Measurements from ENCODE around the gene ANKAR. TPM values are rescaled to one million over a fixed set of nuclear protein-coding genes. Genes with fewer than 3 reads are reported as not detected.
"Not testable (repeated sequence)": the region's sequence is repeated elsewhere in the genome, so short reads cannot be mapped to it uniquely, and the experiment has no call there.

ANKAR gene
- total and polyA plus RNA-seq, 2 of the 4 experiments (the other 2 are of a cell fraction), result 0.96 to 2.2 TPM

GRCh38 chr2:189709501-189710221 is 35.2 kb downstream of the ANKAR start:
- no peak overlapping the region for H4K91ac ChIP-seq (ENCODE audit: insufficient read depth, low read depth, low read length)
- H3K36me3 ChIP-seq (ENCODE audit: control insufficient read depth, insufficient read depth, low read length), result peaks cover 3% of the 10 kb centered on the region; the same call in 1 of the 2 replicates
- ChIA-PET POLR2A (ENCODE audit: unreplicated experiment) (no interaction called here), CTCF (no interaction called here)
- H2BK15ac ChIP-seq (ENCODE audit: low read depth, low read length), result no peak overlapping the region
- no peak overlapping the region for H3K56ac ChIP-seq (ENCODE audit: extremely low read depth, insufficient read depth, low read length)
- H3K9me1 ChIP-seq (ENCODE audit: insufficient read depth, low read length), result no peaks in the 10 kb centered on the region
- H2BK20ac ChIP-seq (ENCODE audit: low read depth, low read length), result no peak overlapping the region
- no peak overlapping the region for H3K14ac ChIP-seq (replicated peaks; ENCODE audit: low read depth, low read length)
- H2BK120ac ChIP-seq (ENCODE audit: low read depth, low read length), result no peak overlapping the region
- no peaks in the 10 kb centered on the region for H3K9me3 ChIP-seq (ENCODE audit: control insufficient read depth, insufficient read depth, low read length)
- no peaks in the 10 kb centered on the region for H3K4me1 ChIP-seq (ENCODE audit: control insufficient read depth, insufficient read depth, low read length)
- no peak overlapping the region for H4K8ac ChIP-seq (ENCODE audit: low read depth in 2 of 2, low read length in 2 of 2)
- H3K27ac ChIP-seq (ENCODE audit: insufficient read depth, low read length), result no peak overlapping the region
- intact Hi-C loops (cut with micrococcal nuclease), result no loop called here
- no peaks in the 10 kb centered on the region for H3K27me3 ChIP-seq (ENCODE audit: control insufficient read depth, insufficient read depth, low read length)
- dilution Hi-C loops (cut with HindIII; ENCODE audit: low sequenced_read_pairs, unreplicated experiment), result no loop called here
- H3K18ac ChIP-seq (ENCODE audit: low read depth, low read length), result no peak overlapping the region
- no peak overlapping the region for H3K4me2 ChIP-seq (ENCODE audit: low read depth, low read length)
- H3K9ac ChIP-seq (ENCODE audit: low read depth, low read length), result no peak overlapping the region
- no peaks in the 10 kb centered on the region for H3K79me1 ChIP-seq (ENCODE audit: low read depth in 1 of 2, low read length in 2 of 2)
- H4K5ac ChIP-seq (ENCODE audit: low read depth, low read length), result no peak overlapping the region
- H3K4me3 ChIP-seq (ENCODE audit: insufficient read depth, low read depth, low read length), result no peak overlapping the region
- no peak overlapping the region for H2AFZ ChIP-seq (replicated peaks; ENCODE audit: low read length, poor library complexity)
- no peak overlapping the region for H3K23ac ChIP-seq (ENCODE audit: low read depth, low read length)
- WGBS, 2 experiments (ENCODE audit: extremely low coverage in 2 of 2, insufficient read length in 1 of 2), result no CpG with 5 or more reads among the region's 5 CpGs
- H2AK9ac ChIP-seq (replicated peaks; ENCODE audit: low read depth, low read length, poor library complexity), result no peak overlapping the region
- BruUV-seq (replicated peaks), result no TSS peak
- DNase-seq, result no peak
- ATAC-seq (ENCODE audit: low read depth), result no peak
- no peaks in the 10 kb centered on the region for H4K20me1 ChIP-seq (ENCODE audit: insufficient read depth, low read length)
- no peak overlapping the region for H3K4ac ChIP-seq (ENCODE audit: low read depth, low read length)
- no peak overlapping the region for H2BK5ac ChIP-seq (ENCODE audit: low read depth, low read length, poor library complexity, severe bottlenecking)
- TF ChIP-seq CTCF (conservative IDR thresholded peaks at IDR 0.05; ENCODE audit: low read depth, low read length), result no peak
- no peak for TF ChIP-seq CHD1 (IDR thresholded peaks at IDR 0.05; ENCODE audit: low read depth, low read length)
- no peak for TF ChIP-seq MXI1 (IDR thresholded peaks at IDR 0.05; ENCODE audit: borderline replicate concordance, low read depth, low read length)
- no peak for TF ChIP-seq RAD21 (IDR thresholded peaks at IDR 0.05; ENCODE audit: low read length)
- TF ChIP-seq USF2 (IDR thresholded peaks at IDR 0.05; ENCODE audit: low read depth, low read length), result no peak
- H2AK5ac ChIP-seq (ENCODE audit: low read depth, low read length), result no peak overlapping the region
- in situ Hi-C loops (cut with MboI; ENCODE audit: low sequenced_read_pairs), result no loop called here

GRCh38 chr2:189717593-189717992 is 43.1 kb downstream of the ANKAR start:
- H3K4me3 ChIP-seq (ENCODE audit: insufficient read depth, low read depth, low read length); H2AFZ ChIP-seq (replicated peaks; ENCODE audit: low read length, poor library complexity); DNase-seq; H4K20me1 ChIP-seq (ENCODE audit: insufficient read depth, low read length); CTCF ChIA-PET; H3K9me3 ChIP-seq (ENCODE audit: control insufficient read depth, insufficient read depth, low read length); H3K9ac ChIP-seq (ENCODE audit: low read depth, low read length); H3K79me1 ChIP-seq (ENCODE audit: low read depth in 1 of 2, low read length in 2 of 2); ATAC-seq (ENCODE audit: low read depth); H3K27ac ChIP-seq (ENCODE audit: insufficient read depth, low read length); H2AK5ac ChIP-seq (ENCODE audit: low read depth, low read length); H3K36me3 ChIP-seq (ENCODE audit: control insufficient read depth, insufficient read depth, low read length); H3K9me1 ChIP-seq (ENCODE audit: insufficient read depth, low read length); H2BK120ac ChIP-seq (ENCODE audit: low read depth, low read length); POLR2A ChIA-PET (ENCODE audit: unreplicated experiment); H4K8ac ChIP-seq (ENCODE audit: low read depth in 2 of 2, low read length in 2 of 2); H3K14ac ChIP-seq (replicated peaks; ENCODE audit: low read depth, low read length); H2BK20ac ChIP-seq (ENCODE audit: low read depth, low read length); intact Hi-C loops (cut with micrococcal nuclease); H2AK9ac ChIP-seq (replicated peaks; ENCODE audit: low read depth, low read length, poor library complexity); dilution Hi-C loops (cut with HindIII; ENCODE audit: low sequenced_read_pairs, unreplicated experiment); H4K5ac ChIP-seq (ENCODE audit: low read depth, low read length); H3K18ac ChIP-seq (ENCODE audit: low read depth, low read length); H2BK15ac ChIP-seq (ENCODE audit: low read depth, low read length); H3K4ac ChIP-seq (ENCODE audit: low read depth, low read length); H3K4me2 ChIP-seq (ENCODE audit: low read depth, low read length); in situ Hi-C loops (cut with MboI; ENCODE audit: low sequenced_read_pairs); H3K23ac ChIP-seq (ENCODE audit: low read depth, low read length); H3K27me3 ChIP-seq (ENCODE audit: control insufficient read depth, insufficient read depth, low read length); H2BK5ac ChIP-seq (ENCODE audit: low read depth, low read length, poor library complexity, severe bottlenecking); H3K56ac ChIP-seq (ENCODE audit: extremely low read depth, insufficient read depth, low read length); BruUV-seq (replicated peaks); H3K4me1 ChIP-seq (ENCODE audit: control insufficient read depth, insufficient read depth, low read length); H4K91ac ChIP-seq (ENCODE audit: insufficient read depth, low read depth, low read length): not testable (repeated sequence)
- WGBS, 2 experiments (ENCODE audit: extremely low coverage in 2 of 2, insufficient read length in 1 of 2), result no CpG with 5 or more reads among the region's 1 CpG

Data from IMR-90 (cell line).